Cardiac muscle cell (in vitro differentiated cells and primary cell): ENCODE results near the gene TCF7L1. TPM values are rescaled to one million over a fixed set of nuclear protein-coding genes. Genes with fewer than 3 reads are reported as not detected.
A peak's percentile ranks its signal among the peaks of the same experiment; 100 is the strongest.
"Not testable (repeated sequence)": the region's sequence is repeated elsewhere in the genome, so short reads cannot be mapped to it uniquely, and the experiment has no call there.

ENCODE experiments used
- DNase-seq, 2 donors: peaks; one replicate each; pipeline versions ENCODE4 v3.0.0 to v3.0.0-alpha.2; 2010 to 2017; ENCODE audit warnings: low read depth in 1 of 2, low spot score in 1 of 2
- H3K27ac ChIP-seq: fragments of 200-600 bp; sonication (generic); 2 replicates; pipeline ENCODE4 v1.5.1; 2016
- H3K27me3 ChIP-seq: fragments of 200-600 bp; sonication (generic); 2 replicates; pipeline ENCODE4 v1.6.0; 2016; ENCODE audit warnings: control low read depth
- H3K36me3 ChIP-seq: fragments of 200-600 bp; sonication (generic); 2 replicates; pipeline ENCODE4 v1.5.1; 2016; ENCODE audit warnings: control low read depth
- H3K4me1 ChIP-seq: fragments of 200-600 bp; sonication (generic); 2 replicates; pipeline ENCODE4 v1.8.1; 2017; ENCODE audit warnings: low read depth, mild to moderate bottlenecking, mixed run types
- H3K4me3 ChIP-seq: fragments of 200-600 bp; sonication (generic); 2 replicates; pipeline ENCODE4 v1.5.1; 2016; ENCODE audit warnings: mild to moderate bottlenecking
- H3K9me3 ChIP-seq: fragments of 200-600 bp; sonication (generic); 2 replicates; pipeline ENCODE4 v1.5.1; 2017; ENCODE audit warnings: low read depth, mild to moderate bottlenecking, control low read depth
- CTCF ChIP-seq: IDR thresholded peaks from 2 replicates; pipeline ENCODE4 v1.5.1; 2012; ENCODE audit warnings: low read depth, mild to moderate bottlenecking, low read length
- polyA plus RNA-seq: library from polyadenylated mRNA; unstranded; fragments of >200 nt; fragmentation: Nextera tagmentation; extraction: Ambion mirVana; gene quantifications from 2 replicates; pipeline ENCODE4 v1.2.1, GENCODE V29; 2016
- total RNA-seq: library from RNA; depleted of rRNA; stranded (reverse); fragments of >200 nt; gene quantifications from 2 replicates; pipeline ENCODE4 v1.2.3, GENCODE V29; 2016

The TCF7L1 gene
- total and polyA plus RNA-seq, 2 experiments from 2014 or later = 5.3 to 10.0 TPM

GRCh38 chr2:85325466-85325811 is 192.2 kb downstream of the TCF7L1 start:
- H3K9me3 ChIP-seq = no peaks in the 10 kb centered on the region
- peaks cover 27% of the 10 kb centered on the region for H3K4me1 ChIP-seq
- peak in 1 of 2 donors; percentile 24 for DNase-seq
- no peaks in the 10 kb centered on the region for H3K27me3 ChIP-seq
- peaks cover 28% of the 10 kb centered on the region for H3K36me3 ChIP-seq
- H3K27ac ChIP-seq = no peak overlapping the region
- no peak for TF ChIP-seq CTCF
- H3K4me3 ChIP-seq = no peak overlapping the region

GRCh38 chr2:85326406-85327159 is 193.4 kb downstream of the TCF7L1 start:
- no peak for TF ChIP-seq CTCF
- Histone ChIP-seq H3K27ac (peak overlapping the region; percentile 98), H3K9me3 (no peaks in the 10 kb centered on the region), H3K4me1 (peaks cover 27% of the 10 kb centered on the region), H3K27me3 (no peaks in the 10 kb centered on the region), H3K4me3 (peak overlapping the region; percentile 73), H3K36me3 (peaks cover 25% of the 10 kb centered on the region)
- peak in 1 of 2 donors; percentile 64 for DNase-seq

GRCh38 chr2:85327160-85327821 is 194.1 kb downstream of the TCF7L1 start:
- peaks cover 25% of the 10 kb centered on the region for H3K36me3 ChIP-seq
- DNase-seq = peak; percentile 48 to 61
- no peak for TF ChIP-seq CTCF
- H3K9me3 ChIP-seq = no peaks in the 10 kb centered on the region
- H3K4me1 ChIP-seq = peaks cover 27% of the 10 kb centered on the region
- H3K27ac ChIP-seq = peak overlapping the region; percentile 98
- peak overlapping the region; percentile 73 for H3K4me3 ChIP-seq
- no peaks in the 10 kb centered on the region for H3K27me3 ChIP-seq

GRCh38 chr2:85327822-85328617 is 194.8 kb downstream of the TCF7L1 start, which contains the start of gene TGOLN2:
TSS of gene TGOLN2 (minus strand) at chr2:85327989. CDS start at chr2:85327962, 27 bp downstream.
- peaks cover 19% of the 10 kb centered on the region for H3K36me3 ChIP-seq
- no peaks in the 10 kb centered on the region for H3K27me3 ChIP-seq
- H3K27ac ChIP-seq = peak within 1 kb of the TSS; percentile 98
- no peaks in the 10 kb centered on the region for H3K9me3 ChIP-seq
- H3K4me1 ChIP-seq = peaks cover 27% of the 10 kb centered on the region
- H3K4me3 ChIP-seq = peak within 1 kb of the TSS; percentile 73
- DNase-seq = peak; percentile 92 to 96
- TF ChIP-seq CTCF = no peak

GRCh38 chr2:85329181-85329651 is 196.0 kb downstream of the TCF7L1 start:
- TF ChIP-seq CTCF = no peak
- no peak for DNase-seq
- H3K36me3 ChIP-seq = peaks cover 8% of the 10 kb centered on the region
- H3K27ac ChIP-seq = no peak overlapping the region
- H3K4me3 ChIP-seq = no peak overlapping the region
- H3K9me3 ChIP-seq = no peaks in the 10 kb centered on the region
- H3K4me1 ChIP-seq = peaks cover 27% of the 10 kb centered on the region
- no peaks in the 10 kb centered on the region for H3K27me3 ChIP-seq

GRCh38 chr2:85329701-85330100 is 196.5 kb downstream of the TCF7L1 start:
- H3K9me3 ChIP-seq, H3K27me3 ChIP-seq, H3K27ac ChIP-seq, H3K36me3 ChIP-seq, DNase-seq, H3K4me3 ChIP-seq: not testable (repeated sequence)
- H3K4me1 ChIP-seq = peaks cover 27% of the 10 kb centered on the region
